IPS DF 4.7 (cell line): ENCODE measurements around the gene LKAAEAR1.

Experiments
- DNase-seq: peaks from one replicate; pipeline ENCODE4 v3.0.0-alpha.2; 2013; ENCODE audit warnings: low spot score; ENCODE audit errors: extremely low read depth

Gene LKAAEAR1

GRCh38 chr20:64039293-64040160, 44.7 kb downstream of the LKAAEAR1 start:
- DNase-seq: no peak

GRCh38 chr20:64038565-64039292, 45.5 kb downstream of the LKAAEAR1 start:
- no peak for DNase-seq

- DNase-seq: no peak
Observed at GRCh38 chr20:64038224-64038564, 46.0 kb downstream of the LKAAEAR1 start.

- no peak for DNase-seq
Observed at GRCh38 chr20:64037498-64038213, 46.5 kb downstream of the LKAAEAR1 start.

GRCh38 chr20:64037199-64037497, 47.0 kb downstream of the LKAAEAR1 start:
- no peak for DNase-seq

GRCh38 chr20:64036346-64037198, 47.6 kb downstream of the LKAAEAR1 start:
- DNase-seq: no peak

GRCh38 chr20:64035933-64036345, 48.3 kb downstream of the LKAAEAR1 start, which contains the start of gene C20orf204:
Gene C20orf204, plus strand, starts transcription at chr20:64036182. Its CDS starts 142 bp downstream, at chr20:64036324.
- DNase-seq: no peak

GRCh38 chr20:64035066-64035932, 48.9 kb downstream of the LKAAEAR1 start:
- no peak for DNase-seq

GRCh38 chr20:64033981-64034493, 50.2 kb downstream of the LKAAEAR1 start:
- DNase-seq: no peak
